ENCODE measurements around the gene UBL3. TPM values are rescaled to one million over a fixed set of nuclear protein-coding genes. Genes with fewer than 3 reads are reported as not detected.

The UBL3 gene
- polyA plus RNA-seq (2012; ENCODE audit: missing spikeins) = 8.2 TPM

DNA sequence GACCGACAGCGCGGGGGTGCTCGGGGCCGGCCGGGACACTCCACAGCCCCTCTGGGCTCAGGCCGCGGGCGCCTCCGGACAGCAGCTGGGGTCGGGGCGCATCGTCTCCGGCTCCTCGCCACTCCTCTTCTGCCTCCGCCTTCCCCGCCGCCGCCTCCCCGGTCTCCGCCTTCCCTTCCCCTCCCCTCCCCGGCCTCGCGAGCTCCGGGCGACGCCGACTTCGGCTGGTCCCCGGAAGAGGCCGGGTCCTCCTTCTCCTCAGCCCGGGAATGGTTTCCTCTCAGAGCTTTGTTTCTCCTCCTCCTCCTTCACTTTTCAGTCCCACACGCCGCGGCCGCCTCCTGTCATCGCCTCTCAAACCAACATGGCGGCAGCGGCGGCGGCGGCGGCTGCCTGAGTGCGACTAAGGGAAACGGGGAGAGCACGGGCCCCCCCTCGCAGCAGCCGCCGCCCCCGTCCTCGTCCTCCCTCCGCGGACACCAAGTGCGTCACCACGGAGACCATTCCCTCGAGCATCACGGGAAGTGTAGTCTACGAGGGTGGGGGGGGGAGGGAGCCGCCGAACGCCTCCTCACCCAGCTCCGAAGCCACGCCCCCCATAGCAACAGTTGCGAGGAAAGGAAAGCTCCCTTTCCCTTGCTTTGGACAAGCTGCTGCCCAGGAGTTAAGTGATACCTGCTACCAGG lies at the start of gene UBL3:
TSS of gene UBL3 (minus strand) at position 405 of the 686 bp plus-strand sequence. CDS start 1,079 bp downstream, outside the sequence.
- FAIRE-seq (peak; percentile 96), DNase-seq (ENCODE audit: insufficient read length) (peak; percentile 84)
- no peak for TF ChIP-seq POLR2AphosphoS5 (IDR thresholded peaks at IDR 0.05; ENCODE audit: low read depth, low read length)
- peak; percentile 38; the same call in 1 of the 2 replicates for TF ChIP-seq TAF1 (IDR thresholded peaks at IDR 0.05; ENCODE audit: borderline replicate concordance, low read depth, low read length)
- peak; percentile 65; the same call in 1 of the 2 replicates for TF ChIP-seq POLR2A (IDR thresholded peaks at IDR 0.05; ENCODE audit: low read depth, low read length)

- DNase-seq (ENCODE audit: insufficient read length) (no peak), FAIRE-seq (no peak)
- no peak for TF ChIP-seq POLR2AphosphoS5 (IDR thresholded peaks at IDR 0.05; ENCODE audit: low read depth, low read length)
Measured at GRCh38 chr13:29897102-29897501, 46.7 kb upstream of the UBL3 start.

DNA sequence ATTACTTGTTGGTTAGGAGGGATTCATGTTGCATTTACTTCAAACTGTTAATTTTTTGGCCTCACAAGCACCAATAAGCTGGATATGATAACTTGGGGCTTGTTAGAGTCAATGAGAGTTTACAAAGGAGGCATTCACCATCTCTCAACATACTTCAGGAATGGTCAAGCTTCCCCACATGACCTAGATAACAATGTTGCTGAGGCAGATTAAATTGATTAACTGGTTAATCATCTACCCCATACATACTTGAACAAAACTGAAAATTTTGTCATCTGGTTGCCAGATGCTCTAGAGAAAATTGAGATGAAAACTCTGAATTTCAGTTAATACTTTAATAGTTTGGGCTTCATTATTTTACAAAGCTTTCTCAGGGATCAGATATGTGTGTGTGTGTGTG lies 43.0 kb upstream of the UBL3 start:
- no peak for DNase-seq (ENCODE audit: insufficient read length)
- TF ChIP-seq POLR2AphosphoS5 (IDR thresholded peaks at IDR 0.05; ENCODE audit: low read depth, low read length) (no peak), TAF1 (IDR thresholded peaks at IDR 0.05; ENCODE audit: borderline replicate concordance, low read depth, low read length) (no peak), POLR2A (IDR thresholded peaks at IDR 0.05; ENCODE audit: low read depth, low read length) (no peak)
- no peak for FAIRE-seq

DNA sequence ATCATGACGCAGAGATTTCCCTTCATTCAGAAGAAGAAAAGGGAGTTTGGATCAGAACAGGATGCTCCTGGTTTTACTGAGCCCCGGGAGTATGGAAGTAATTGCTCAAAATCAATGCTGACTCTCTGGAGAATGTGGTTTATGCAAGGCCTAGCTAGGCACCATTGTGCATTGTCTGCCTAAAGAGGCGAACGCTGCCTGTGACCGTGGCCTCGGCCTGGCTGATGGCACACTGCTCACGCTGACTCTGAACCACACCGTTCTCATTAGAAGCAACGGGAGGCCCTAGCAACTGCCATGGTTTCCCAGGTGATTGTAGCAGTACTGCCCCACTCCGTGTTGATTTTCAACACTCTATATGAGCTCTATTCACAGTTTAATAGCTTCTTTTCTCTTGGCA lies 41.7 kb upstream of the UBL3 start:
- TF ChIP-seq POLR2AphosphoS5 (IDR thresholded peaks at IDR 0.05; ENCODE audit: low read depth, low read length) = no peak
- FAIRE-seq = no peak
- DNase-seq (ENCODE audit: insufficient read length) = no peak

GRCh38 chr13:29889111-29889510 lies 38.7 kb upstream of the UBL3 start:
- DNase-seq (ENCODE audit: insufficient read length) (no peak), FAIRE-seq (no peak)
- no peak for TF ChIP-seq POLR2AphosphoS5 (IDR thresholded peaks at IDR 0.05; ENCODE audit: low read depth, low read length)
- TF ChIP-seq TAF1 (IDR thresholded peaks at IDR 0.05; ENCODE audit: borderline replicate concordance, low read depth, low read length) = no peak
- TF ChIP-seq POLR2A (IDR thresholded peaks at IDR 0.05; ENCODE audit: low read depth, low read length) = no peak

DNA sequence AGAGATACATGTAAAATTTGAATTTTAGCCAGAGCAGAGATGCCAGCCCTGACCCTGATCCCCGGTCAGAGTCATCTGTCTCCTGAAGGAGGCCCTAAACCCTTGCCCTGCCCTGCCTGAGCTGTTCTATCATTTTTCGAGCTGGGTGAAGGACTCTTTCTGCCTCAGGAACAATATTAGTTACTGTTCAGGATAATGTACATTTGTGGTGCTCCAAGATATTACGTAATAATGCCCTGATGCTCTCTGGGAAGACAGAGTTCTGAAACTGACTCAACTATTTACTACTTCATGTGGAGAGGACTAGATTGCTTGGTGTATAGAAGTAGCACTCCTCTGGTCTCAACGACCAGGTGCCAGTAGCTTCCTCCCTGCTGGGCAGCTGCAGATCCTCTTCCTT lies 37.9 kb upstream of the UBL3 start:
- DNase-seq (ENCODE audit: insufficient read length) (no peak), FAIRE-seq (no peak)
- TF ChIP-seq POLR2AphosphoS5 (IDR thresholded peaks at IDR 0.05; ENCODE audit: low read depth, low read length) = no peak
- no peak for TF ChIP-seq POLR2A (IDR thresholded peaks at IDR 0.05; ENCODE audit: low read depth, low read length)
- no peak for TF ChIP-seq TAF1 (IDR thresholded peaks at IDR 0.05; ENCODE audit: borderline replicate concordance, low read depth, low read length)

DNA sequence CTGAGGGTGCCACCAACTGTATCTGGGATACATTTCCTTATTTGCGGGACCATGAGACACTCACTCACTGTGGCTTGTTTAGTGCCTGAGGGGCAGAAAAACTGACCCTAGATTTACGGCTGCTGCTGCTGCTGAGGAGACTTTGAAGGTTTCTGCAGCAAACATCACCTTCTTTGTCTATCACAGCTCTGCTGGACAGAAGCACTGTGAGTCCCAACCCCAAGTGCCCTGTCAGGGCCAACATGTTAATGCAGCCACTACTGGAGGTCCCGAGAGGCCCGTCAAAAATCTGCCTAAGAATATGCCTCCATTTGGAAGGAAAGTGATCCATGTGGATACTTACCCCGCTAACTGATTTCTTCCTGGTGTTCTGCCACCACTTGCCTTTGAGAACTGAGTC lies 37.3 kb upstream of the UBL3 start:
- FAIRE-seq (no peak), DNase-seq (ENCODE audit: insufficient read length) (no peak)
- TF ChIP-seq POLR2AphosphoS5 (IDR thresholded peaks at IDR 0.05; ENCODE audit: low read depth, low read length) = no peak
- TF ChIP-seq POLR2A (IDR thresholded peaks at IDR 0.05; ENCODE audit: low read depth, low read length) = no peak
- TF ChIP-seq TAF1 (IDR thresholded peaks at IDR 0.05; ENCODE audit: borderline replicate concordance, low read depth, low read length) = no peak

- FAIRE-seq = no peak
- TF ChIP-seq POLR2A (IDR thresholded peaks at IDR 0.05; ENCODE audit: low read depth, low read length) (no peak), POLR2AphosphoS5 (IDR thresholded peaks at IDR 0.05; ENCODE audit: low read depth, low read length) (no peak), TAF1 (IDR thresholded peaks at IDR 0.05; ENCODE audit: borderline replicate concordance, low read depth, low read length) (no peak)
- DNase-seq (ENCODE audit: insufficient read length) = no peak
Measured at GRCh38 chr13:29887030-29887557, 36.7 kb upstream of the UBL3 start.

GRCh38 chr13:29886446-29886845 lies 36.0 kb upstream of the UBL3 start:
- FAIRE-seq (no peak), DNase-seq (ENCODE audit: insufficient read length) (no peak)
- TF ChIP-seq TAF1 (IDR thresholded peaks at IDR 0.05; ENCODE audit: borderline replicate concordance, low read depth, low read length) = no peak
- no peak for TF ChIP-seq POLR2AphosphoS5 (IDR thresholded peaks at IDR 0.05; ENCODE audit: low read depth, low read length)
- TF ChIP-seq POLR2A (IDR thresholded peaks at IDR 0.05; ENCODE audit: low read depth, low read length) = no peak

GRCh38 chr13:29885989-29886388 lies 35.6 kb upstream of the UBL3 start:
- no peak for TF ChIP-seq TAF1 (IDR thresholded peaks at IDR 0.05; ENCODE audit: borderline replicate concordance, low read depth, low read length)
- no peak for TF ChIP-seq POLR2AphosphoS5 (IDR thresholded peaks at IDR 0.05; ENCODE audit: low read depth, low read length)
- no peak for TF ChIP-seq POLR2A (IDR thresholded peaks at IDR 0.05; ENCODE audit: low read depth, low read length)
- FAIRE-seq (no peak), DNase-seq (ENCODE audit: insufficient read length) (no peak)

- DNase-seq (ENCODE audit: insufficient read length) = no peak
- TF ChIP-seq POLR2AphosphoS5 (IDR thresholded peaks at IDR 0.05; ENCODE audit: low read depth, low read length) = no peak
- TF ChIP-seq TAF1 (IDR thresholded peaks at IDR 0.05; ENCODE audit: borderline replicate concordance, low read depth, low read length) = no peak
- no peak for TF ChIP-seq POLR2A (IDR thresholded peaks at IDR 0.05; ENCODE audit: low read depth, low read length)
Measured at GRCh38 chr13:29884671-29885430, 34.4 kb upstream of the UBL3 start.

More at GRCh38 chr13:29884671-29885430, 34.4 kb upstream of the UBL3 start:
- FAIRE-seq = no peak
